ENCODE data around the gene TAC4. TPM values are rescaled to one million over a fixed set of nuclear protein-coding genes. Genes with fewer than 3 reads are reported as not detected.

Gene TAC4
- total RNA-seq, 2 donors from 2014 or later, result not detected

DNA sequence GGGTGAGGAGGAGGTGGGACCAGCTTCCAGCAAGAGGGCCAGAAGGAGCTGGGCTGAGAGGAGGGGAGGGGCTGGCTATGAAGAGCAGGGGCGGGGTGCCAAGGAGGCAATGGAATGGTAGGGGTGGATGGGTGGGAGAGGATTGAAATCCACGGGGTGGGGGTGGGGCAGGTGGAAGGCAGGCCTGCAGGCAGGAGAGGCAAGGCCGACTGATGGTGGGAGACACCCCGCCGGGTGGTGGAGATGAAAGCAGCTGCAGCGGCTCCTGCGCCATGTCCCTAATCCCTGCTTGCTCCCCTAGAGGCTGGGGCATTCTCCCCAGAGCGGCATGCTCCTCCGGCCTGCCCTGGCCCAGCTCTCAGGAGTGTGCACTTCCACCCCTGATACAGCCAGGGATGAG, 27.8 kb upstream of the TAC4 start:
- ATAC-seq (no peak), DNase-seq (no peak)
- intact Hi-C loops (cut with DNase I), result no loop called here

DNA sequence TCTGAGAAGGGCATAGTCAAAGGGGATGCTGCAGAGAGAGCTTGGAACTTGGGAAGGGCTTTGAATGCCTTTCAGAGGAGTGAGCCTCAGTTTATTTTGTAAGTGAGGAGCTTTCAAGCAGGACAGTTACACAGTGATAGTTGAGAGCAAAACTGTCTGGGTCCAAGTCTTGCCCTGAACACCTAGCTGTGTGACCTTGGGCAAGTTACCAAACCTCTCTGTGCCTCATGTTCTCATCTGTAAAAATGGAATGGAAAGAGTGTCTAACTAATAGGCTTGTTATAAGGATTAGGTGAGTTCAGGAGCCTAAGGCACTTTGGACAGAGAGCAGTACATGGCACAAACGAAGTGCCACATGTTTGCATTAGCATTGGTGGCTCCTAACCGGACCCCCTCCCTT, 27.0 kb upstream of the TAC4 start:
- ATAC-seq, result no peak
- no peak for DNase-seq
- intact Hi-C loops (cut with DNase I), result no loop called here

GRCh38 chr17:49873926-49874325, 26.1 kb upstream of the TAC4 start:
- ATAC-seq, result no peak
- no peak for DNase-seq
- intact Hi-C loops (cut with DNase I), result no loop called here

DNA sequence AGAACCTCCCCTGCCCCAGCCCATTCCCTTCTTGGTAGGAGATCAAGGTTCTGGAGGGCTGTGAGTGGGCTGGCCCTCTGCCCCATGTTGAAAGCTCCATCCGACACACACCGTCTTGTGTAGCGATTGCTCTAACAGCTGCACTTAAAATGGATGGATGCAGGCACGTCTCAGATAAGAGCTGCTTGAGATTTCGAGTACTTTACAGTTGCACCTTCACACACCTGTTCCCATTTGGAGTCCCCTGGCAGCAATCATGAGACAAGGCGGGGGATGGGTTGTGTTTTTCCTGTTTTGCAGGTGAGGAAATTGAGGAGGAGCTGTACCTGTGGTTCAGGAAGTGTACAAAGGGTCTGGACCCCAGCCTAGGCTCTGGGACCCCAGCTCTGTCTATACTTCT, 25.6 kb upstream of the TAC4 start:
- DNase-seq (no peak), ATAC-seq (no peak)
- intact Hi-C loops (cut with DNase I), result no loop called here

GRCh38 chr17:49872754-49873377, 25.0 kb upstream of the TAC4 start:
- no peak for ATAC-seq
- intact Hi-C loops (cut with DNase I), result no loop called here
- DNase-seq, result no peak

DNA sequence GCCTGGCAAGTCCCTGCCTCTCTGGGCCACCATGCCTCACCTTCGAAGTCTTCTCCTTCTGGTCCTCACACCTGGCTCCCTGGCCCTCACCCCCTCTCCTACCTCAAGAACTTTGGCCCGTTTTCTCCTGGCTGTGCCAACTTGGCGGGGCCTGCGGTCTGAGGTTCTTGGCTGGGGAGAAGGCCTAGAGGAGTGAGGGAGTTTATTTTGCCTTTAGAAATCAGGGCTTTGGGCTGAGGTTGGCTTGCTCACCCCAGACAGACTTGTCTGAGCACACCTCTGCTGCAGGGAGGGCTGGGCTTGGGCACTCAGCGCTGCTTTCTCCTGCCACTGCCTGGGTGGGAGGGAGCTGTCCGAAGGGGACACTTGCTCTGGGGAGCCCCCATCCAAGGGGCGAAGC, 23.3 kb upstream of the TAC4 start:
- intact Hi-C loops (cut with DNase I), result no loop called here
- ATAC-seq (no peak), DNase-seq (no peak)

DNA sequence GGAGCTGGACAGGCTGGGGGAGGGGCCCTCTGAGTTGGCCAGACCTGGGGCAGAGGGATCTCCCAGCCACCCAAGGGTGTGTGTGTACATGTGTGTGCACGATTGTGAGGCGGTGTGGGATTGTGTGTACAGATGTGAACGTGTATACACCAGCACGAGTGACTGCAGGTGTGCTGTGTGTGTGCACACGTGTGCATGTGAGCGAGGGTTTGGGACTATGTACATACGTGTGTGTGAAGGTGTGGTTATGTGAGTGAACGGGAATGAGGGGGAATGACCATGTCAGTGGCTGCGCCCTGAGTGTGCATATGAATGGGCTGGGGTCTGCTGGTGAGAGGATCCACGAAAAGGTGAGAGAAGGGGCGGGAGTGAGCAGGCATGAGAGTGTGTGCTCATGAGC, 22.4 kb upstream of the TAC4 start:
- DNase-seq (no peak), ATAC-seq (no peak)
- intact Hi-C loops (cut with DNase I), result no loop called here

DNA sequence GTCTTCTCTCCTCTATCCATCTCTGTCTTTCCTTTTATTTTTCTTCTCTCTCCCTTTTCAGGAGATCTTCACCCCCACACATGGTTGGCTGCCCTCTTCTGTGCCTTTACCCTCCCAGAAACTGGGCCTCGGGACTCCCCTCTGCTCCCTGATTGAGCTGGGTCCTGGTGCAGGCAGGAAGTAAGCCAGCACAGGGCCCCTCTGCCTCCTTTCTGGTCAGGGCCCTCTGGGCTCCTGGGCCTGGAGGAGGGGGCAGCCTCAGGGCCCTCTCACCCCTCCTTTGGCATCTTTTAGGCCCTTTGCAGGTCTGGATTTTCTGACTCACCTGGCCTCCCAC, 21.1 kb upstream of the TAC4 start:
- intact Hi-C loops (cut with DNase I), result no loop called here
- ATAC-seq (no peak), DNase-seq (no peak)

GRCh38 chr17:49866882-49867413, 19.1 kb upstream of the TAC4 start:
- intact Hi-C loops (cut with DNase I), result no loop called here
- ATAC-seq (no peak), DNase-seq (no peak)

DNA sequence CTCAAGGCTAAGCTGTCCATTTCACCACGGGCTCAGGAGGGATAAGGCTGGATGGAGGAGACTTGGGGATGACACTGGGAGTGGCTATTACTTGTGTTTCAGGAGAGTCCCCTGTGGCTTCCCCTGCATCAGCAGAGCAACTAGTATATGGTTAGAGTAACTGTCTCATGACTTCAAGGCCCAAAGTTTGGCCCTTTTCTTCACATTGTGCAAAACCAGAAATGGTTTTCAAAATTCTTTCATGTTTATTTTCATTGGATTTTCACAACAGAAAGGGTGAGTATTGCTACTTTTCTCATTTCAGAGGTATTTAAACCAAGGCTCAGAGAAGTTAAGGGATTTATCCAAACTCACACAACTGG, 18.1 kb upstream of the TAC4 start:
- ATAC-seq (no peak), DNase-seq (no peak)
- intact Hi-C loops (cut with DNase I), result no loop called here

GRCh38 chr17:49862781-49863331, 15.0 kb upstream of the TAC4 start:
- DNase-seq, result no peak
- intact Hi-C loops (cut with DNase I), result no loop called here

DNA sequence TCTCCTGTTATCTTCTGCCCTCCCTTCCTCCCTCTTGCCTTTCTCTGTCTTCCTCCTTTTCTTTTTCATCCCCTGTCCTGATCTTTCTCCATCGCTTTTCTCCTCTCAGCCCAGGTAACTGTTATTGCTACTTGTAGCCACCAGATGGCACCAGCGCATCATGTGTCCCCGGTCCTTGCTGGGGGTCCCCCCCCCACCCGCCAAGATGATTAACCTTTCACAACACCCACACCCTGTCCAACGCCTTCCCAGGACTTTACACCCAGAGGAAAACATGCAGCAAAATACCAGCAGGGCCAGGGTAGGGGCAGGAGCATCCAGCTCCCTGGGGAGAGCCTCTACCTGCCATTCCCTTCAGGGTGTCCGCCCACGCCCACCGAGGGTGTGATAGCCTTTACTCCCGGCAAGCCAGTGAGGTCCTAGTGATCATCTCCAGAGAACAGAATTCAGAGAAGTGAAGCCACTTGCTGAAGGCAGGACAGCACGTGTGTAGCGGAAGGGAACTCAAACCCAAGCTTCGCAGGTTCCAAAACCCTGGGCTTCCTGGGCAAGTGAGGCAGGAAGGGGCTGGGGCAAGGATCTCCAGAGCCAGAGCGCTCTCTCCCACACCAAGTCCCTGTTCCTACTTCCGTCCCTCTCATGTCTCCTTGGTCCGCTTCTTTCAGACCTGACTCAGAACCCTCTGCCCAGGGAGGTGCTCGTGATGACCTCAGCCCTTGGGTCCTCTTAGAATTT, 13.4 kb upstream of the TAC4 start:
- peak; percentile 54 for DNase-seq

More at GRCh38 chr17:49862781-49863331, 15.0 kb upstream of the TAC4 start:
- ATAC-seq, result no peak

DNA sequence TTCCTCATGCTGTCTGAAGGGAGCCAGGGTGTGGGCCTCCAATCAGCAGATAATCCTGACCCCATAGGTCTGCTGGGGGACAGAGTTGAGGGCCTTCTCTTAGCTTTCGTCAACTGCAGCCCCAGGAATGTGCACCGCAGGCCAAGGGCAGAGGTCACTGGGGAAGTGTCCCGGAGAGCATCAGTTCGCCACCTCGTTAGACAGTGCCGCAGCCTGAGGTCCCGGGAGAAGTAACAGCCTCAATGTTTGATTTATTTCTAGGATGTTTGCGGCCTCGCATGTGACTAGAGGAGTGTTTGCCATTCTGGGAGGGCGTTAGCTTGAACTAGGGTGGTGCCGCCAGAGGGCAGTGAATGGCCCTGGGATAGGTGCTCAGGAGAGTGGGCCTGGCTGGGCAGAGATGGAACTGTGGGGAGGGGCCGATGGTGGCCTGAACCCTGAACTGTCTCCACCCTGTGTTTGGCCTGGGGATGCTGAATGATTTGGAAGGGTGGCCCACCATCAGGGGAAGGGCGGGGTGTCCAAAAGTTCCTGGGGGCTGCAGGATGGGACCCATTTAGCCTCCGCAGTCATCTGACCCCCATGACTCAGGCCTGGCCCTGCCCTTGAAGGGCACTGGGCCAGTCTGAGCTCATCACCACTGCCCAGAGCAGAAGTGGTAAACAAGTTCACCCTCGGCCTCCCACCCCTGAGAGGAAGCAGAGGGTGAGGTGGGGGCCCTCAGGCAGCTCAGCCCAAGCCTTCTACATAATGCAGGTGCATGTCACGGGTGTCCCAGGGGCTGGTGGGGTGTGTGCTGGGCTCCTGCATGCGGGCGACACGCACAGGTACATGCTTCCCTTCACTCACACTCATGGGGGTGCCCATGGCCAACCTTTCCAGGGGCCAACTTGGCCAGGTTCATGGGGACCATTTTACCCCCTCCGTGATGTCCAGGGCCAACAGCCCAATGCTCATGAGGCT, 12.4 kb upstream of the TAC4 start:
- ATAC-seq (peak; percentile 13 to 36), DNase-seq (no peak)
- intact Hi-C loops (cut with DNase I), result loop anchor here in 1 of 2 donors (2.0 to 10.0 kb wide), 2 partner anchors 137 to 295 kb away; no protein-coding TSS in a partner anchor

More for the DNA sequence above, 13.4 kb upstream of the TAC4 start:
- peak; percentile 38 for ATAC-seq
- intact Hi-C loops (cut with DNase I), result loop anchor here (1.0 to 2.0 kb wide), 2 partner anchors 135 to 137 kb away; no protein-coding TSS in a partner anchor

GRCh38 chr17:49858796-49859195, 10.9 kb upstream of the TAC4 start:
- no peak for DNase-seq
- intact Hi-C loops (cut with DNase I), result loop anchor here in 1 of 2 donors (10.0 kb wide), 1 partner anchor 294 kb away; no protein-coding TSS in a partner anchor
- no peak for ATAC-seq

- no peak for DNase-seq
- intact Hi-C loops (cut with DNase I), result loop anchor here (5.0 to 10.0 kb wide), 3 partner anchors 77 to 289 kb away; partner anchors contain the start of gene SLC35B1 (in 2 of the 2)
- ATAC-seq, result no peak
These were observed 6.3 kb upstream of the TAC4 start for GRCh38 chr17:49854126-49854525.

GRCh38 chr17:49853470-49854015, 5.7 kb upstream of the TAC4 start:
- ATAC-seq (no peak), DNase-seq (no peak)
- intact Hi-C loops (cut with DNase I), result loop anchor here (5.0 to 10.0 kb wide), 3 partner anchors 76 to 289 kb away; partner anchors contain the start of gene SLC35B1 (in 2 of the 2)

GRCh38 chr17:49851387-49852291, 3.8 kb upstream of the TAC4 start:
- ATAC-seq (peak; percentile 82 to 83), DNase-seq (peak; percentile 88)
- intact Hi-C loops (cut with DNase I), result loop anchor here (5.0 to 10.0 kb wide), 3 partner anchors 74 to 287 kb away; partner anchors contain the start of gene SLC35B1 (in 2 of the 2)
